Activated CD4-positive, alpha-beta T cell treated with anti-CD3 and anti-CD28 coated beads for 24 hours (primary cell): ENCODE data around the gene NUAK2.
A peak's percentile ranks its signal among the peaks of the same experiment; 100 is the strongest.
"Not testable (repeated sequence)": the region's sequence is repeated elsewhere in the genome, so short reads cannot be mapped to it uniquely, and the experiment has no call there.

Experiments used
- DNase-seq, 2 donors: peaks; one replicate each; pipeline ENCODE4 v3.0.0-alpha.2; 2020; ENCODE audit warnings: low read depth in 2 of 2

The NUAK2 gene

DNA sequence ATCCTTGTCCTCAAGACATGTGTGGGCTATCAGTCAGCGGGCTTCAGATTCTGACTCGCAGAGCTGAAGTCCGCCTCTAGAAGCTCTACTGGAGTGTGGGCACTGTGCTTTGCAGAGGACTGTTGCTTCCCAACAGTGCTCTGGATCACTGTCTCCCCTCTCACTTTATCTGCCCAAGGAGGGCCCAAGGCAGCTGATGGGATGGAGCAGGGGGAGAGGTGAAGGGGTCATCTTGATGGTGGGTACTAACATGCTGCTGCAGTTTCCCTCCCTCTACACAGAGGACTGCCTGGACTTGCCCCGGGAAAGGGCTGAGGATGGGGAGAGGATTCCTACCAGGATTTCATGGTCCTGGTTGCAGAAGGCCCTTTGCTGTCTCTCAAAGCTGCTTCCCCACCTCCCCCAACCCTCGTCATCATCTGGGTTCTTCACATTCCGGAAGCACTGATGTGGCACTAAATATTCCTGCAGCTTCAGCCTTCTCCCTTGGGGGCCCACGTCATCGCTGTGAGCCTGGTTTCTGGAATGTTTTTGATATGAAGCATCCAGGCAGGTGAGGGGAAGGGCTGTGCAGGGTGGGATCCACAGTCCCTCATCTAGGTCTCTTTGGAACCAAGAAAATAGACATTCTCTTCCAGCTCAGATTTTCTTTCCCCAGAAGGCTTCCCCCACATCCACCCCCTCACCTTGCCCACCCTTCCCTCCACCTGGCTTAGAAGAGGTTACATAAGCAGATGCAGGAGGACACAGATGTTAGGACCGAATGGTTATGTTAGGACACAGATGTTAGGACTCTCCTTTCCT, 23.2 kb downstream of the NUAK2 start:
- no peak for DNase-seq

- not testable (repeated sequence) for DNase-seq
Observed at GRCh38 chr1:205297546-205298177, 23.9 kb downstream of the NUAK2 start.

DNA sequence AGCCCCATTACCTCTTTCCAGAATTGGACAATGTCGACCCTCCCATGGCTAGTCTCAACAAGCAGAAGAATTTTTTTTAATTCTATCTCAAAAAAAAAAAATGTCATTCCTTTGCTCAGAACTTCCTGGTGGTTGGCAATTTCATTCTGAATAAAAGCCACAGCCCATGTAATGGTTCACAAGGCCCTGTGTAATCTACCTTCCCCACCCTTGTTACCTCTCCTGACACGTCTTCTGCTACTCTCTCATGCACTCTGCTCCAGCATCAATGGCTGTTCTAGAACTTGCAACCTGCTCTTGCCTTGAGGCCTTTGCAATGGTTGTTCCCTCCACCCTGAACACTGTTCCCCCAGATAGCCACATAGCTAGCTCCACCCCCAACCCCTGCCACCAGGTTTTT, 25.4 kb downstream of the NUAK2 start:
- no peak for DNase-seq

GRCh38 chr1:205294934-205295333, 26.6 kb downstream of the NUAK2 start:
- DNase-seq: no peak

DNA sequence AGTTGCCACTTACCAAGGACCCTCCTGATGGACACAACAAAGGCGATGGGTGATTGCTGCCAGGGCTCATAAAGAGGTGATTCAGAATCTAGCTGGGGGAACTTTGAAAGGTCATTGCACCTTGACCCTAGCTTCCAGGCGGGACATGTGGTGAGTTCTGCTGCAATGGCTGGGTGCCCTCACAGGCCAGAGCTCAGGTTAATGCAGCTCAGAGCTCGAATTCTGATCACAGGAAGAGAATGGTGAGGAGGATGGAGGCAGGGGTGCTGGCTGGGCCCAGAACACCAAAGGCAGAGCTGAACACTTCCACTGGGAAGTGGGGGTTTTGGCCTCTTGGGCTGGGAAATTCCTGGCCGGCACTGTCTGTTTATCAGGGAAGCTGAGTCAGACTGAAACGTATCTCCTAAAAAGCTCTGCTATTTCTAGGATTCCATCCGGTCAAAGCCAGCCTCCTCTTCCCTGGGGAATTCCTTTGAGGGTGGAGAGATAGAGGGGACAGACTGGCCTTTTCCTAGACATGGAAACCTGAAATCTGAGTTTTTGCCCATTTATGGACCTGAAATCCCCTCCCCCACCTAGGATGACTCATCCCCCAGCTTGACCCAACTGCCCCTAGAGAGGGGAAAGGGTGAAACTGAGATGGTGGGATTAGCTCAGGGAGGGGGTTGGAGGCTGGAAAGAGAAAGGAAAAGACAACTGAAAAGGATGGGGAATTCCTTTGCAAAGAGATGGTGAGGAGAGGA, 27.2 kb downstream of the NUAK2 start:
- no peak for DNase-seq

GRCh38 chr1:205293350-205294074, 28.0 kb downstream of the NUAK2 start:
- DNase-seq: no peak

DNA sequence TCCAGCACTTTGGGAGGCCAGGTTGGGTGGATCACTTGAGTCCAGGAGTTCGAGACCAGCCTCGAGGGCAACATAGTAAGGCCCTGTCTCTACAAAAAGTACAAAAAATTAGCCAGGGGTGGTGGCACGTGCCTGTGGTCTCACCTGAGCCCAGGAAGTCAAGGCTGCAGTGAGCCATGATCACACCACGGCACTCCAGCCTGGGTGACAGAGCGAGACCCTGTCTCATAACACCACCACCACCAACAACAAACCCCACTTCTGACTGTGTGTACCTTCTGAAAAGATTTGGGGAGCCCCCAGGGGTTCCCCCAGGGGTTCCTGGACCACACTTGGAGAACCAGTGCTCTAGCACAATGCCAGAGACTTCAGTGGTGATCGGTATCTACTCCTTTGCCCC, 29.9 kb downstream of the NUAK2 start:
- no peak for DNase-seq

DNA sequence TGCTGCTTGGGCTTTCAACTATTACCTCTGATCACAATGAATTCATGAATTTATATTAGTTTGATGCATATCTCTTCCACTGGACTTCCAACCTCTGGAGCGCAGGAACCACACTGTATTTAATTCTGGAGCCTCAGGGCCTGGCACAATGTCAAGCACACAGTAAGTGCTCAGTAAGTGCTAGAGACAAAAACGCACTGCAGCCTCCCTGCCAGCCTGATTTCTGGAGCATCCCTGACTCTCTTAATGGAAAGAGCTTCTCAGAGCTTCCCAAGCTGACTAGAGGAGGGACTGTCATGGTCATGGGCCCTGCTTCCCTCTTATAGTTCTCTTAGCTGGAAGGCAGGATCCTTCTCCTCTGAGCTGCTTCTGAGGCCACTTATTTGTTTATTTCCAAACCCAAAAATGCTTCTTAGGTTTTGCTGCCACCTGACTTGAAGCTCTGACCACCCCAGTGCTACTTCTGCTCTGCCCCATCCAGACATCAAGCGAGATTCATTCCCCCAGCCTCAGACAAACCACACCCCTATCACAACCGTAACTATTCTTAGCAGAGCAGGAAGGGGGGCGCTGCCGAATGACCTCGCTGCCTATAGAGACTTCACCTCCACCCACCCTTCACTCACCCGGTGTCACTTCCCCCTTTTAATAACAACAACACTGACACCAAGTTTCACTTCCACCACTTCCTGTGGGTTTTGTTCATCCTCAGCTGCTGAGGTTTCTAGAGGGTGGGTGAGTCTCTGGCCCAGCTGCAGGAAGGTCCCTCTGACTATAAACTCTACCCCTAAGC, 33.6 kb downstream of the NUAK2 start:
- DNase-seq: peak; percentile 48 to 58

- no peak for DNase-seq
Observed at GRCh38 chr1:205287076-205287475, 34.5 kb downstream of the NUAK2 start.

DNA sequence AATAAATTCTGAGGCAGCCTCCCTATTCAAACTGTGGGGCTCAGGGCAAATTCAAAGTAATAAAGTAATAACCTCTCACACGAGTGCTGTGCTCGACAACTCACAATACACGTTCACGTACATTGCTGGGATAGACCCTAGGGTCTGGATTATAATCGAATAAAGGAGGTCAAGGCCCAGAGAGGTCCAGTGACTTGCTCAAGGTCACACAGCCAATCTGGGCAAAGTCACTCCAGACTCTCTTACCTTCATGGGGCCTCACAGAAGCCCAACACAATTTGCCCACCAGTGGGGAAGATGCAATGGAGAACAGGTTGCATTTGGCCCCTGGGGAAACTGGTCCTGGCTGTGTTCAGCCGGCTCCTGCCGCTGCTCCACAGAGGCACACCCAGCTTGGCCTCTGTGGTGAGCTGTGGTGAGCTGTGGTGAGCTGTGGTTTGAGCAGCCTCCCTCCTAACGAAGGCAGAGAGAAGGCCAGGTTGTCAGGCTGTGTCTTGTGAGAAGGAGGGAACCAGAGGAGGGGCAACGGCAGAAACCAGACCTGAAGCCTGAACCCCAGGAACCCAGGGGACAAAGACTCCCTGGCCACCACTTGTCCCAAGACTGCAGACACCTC, 35.1 kb downstream of the NUAK2 start:
- peak in 1 of 2 donors; percentile 63 for DNase-seq

GRCh38 chr1:205285381-205286101, 36.0 kb downstream of the NUAK2 start:
- DNase-seq: peak; percentile 25 to 27

DNA sequence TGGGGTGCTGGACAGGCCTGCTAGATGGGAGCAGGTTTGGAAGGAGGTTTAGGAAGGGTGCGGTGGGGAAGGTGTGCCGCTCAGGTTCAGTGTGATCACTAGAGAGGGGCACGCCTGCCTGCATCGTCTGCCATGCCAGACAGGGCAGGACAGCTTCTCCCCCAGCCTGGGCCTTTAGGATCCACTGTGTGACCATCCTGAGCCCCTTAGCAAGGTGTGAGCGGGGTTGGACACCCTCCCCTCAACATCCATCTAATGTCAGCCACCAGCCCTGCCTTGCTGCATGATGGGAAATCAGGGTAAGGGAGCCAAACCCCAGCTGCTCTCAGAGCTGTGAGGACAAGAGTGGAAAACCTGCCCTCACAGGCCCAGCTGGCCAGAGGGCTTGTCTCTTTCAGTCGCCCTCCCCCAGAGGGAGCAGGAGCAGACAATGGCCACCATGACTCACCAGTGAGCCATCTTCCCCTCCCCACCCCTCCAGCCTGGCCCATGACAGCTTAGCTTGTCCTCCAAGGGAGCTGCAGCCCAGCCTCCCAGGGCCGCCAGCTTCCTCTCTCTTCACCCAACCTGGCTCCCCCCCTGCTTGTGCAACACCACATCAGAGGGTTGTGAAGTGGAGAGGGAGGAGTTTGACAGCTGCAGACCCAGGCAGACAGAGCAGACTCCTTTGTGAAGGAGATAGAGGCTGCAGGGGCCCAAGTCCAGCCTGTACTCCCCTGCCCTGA, 37.0 kb downstream of the NUAK2 start:
- DNase-seq: peak; percentile 42 to 69

DNA sequence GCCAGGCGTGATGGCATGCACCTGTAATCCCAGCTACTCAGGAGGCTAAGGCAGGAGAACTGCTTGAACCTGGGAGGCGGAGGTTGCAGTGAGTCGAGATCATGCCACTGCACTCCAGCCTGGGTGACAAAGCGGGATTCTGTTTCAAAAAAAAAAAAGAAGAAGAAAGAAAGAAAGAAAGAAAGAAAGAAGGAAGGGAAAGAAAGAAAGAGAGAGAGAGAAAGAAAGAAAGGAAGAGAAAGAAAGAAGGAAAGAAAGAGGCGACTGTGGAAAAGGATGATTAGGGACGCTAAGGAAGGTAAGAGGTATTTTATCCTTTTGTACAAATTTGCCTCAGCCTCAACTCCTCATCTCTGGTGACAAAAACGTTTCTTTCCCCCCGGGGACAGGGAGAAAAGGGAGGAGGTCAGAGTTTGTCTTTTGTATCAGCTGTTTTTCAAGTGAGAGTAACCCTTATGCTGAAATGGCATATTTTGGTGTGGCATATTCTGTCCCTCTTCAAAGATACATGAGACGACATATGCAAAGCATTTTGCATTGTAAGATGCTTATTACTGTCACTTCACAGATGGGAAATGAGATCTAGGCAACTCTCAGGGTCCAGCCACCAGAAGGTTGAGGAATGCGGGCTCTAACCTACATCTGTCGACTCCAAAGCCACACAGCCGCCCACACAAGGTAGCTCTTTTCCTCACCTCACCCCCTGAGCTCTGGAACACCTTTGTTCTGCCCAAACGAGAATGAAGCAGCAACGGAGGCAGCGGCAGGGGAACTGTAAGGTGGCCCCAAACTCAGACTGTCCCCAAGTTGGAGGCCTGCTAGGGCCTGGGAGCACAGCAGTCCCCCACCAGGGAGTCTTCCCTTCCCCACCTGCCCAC, 38.0 kb downstream of the NUAK2 start:
- DNase-seq: no peak

DNA sequence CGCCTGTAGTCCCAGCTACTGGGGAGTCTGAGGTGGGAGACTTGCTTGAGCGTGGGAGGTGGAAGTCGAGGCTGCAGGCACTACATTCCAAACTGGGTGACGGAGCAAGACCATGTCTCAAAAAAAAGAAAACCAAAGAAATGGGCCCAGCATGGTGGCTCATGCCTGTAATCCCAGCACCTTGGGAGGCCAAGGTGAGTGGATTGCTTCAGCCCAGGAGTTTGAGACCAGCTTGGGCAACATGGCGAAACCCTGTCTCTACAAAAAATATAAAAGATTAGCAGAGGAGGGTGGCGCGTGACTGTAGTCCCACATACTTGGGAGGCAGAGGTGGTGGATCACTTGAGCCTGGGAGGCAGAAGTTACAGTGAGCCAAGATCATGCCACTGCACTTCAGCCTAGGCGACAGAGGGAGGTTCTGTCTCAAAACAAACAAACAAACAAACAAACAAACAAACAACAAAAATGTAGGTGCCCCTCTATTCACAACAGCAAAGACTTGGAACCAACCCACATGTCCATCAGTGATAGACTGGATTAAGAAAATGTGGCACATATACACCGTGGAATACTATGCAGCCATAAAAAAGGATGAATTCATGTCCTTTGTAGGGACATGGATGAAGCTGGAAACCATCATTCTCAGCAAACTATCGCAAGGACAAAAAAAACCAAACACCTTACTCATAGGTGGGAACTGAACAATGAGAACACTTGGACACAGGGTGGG, 40.7 kb downstream of the NUAK2 start:
- DNase-seq: not testable (repeated sequence)

DNA sequence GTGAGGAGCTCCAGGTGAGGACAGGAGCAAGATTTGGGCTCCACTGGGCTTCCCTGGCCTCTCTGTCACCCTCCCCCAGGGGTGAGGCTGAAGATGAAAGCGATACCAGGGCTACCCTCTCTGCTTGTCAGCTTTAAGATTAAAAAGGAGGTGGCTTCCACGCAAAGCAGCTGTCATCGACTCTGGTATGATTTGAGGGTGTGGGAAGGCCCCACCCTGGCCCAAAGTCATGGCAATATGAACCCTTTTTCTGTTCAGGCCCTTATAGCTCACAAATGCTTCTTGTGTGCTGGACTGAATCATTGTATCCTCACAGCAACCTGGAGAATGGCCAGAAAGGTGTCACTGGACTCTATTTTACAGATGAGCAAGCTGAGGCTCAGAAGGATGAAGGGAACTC, 41.6 kb downstream of the NUAK2 start:
- DNase-seq: no peak

DNA sequence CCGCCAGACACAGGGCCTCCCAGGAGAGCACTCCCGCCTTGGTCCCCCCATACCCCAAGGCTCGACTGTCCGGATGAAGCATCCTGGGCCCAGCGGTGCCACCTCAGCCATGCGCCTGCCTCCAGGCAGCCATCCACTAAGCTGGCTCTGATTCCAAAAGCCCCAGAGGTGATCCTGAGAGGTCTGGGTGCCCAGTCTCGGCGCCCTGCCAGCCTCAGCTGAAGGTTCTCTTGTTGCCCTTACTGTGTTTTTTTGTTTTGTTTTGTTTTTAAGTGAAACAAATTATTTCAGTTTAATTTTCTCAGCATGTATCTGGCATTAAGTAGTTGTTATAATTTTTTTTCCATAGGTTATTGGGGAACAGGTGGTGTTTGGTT, 44.9 kb downstream of the NUAK2 start:
- no peak for DNase-seq

GRCh38 chr1:205275916-205276688, 45.4 kb downstream of the NUAK2 start:
- DNase-seq: no peak
